ENCODE results near the gene SIPA1L3.

The SIPA1L3 gene

GRCh38 chr19:38250428-38250820 is 343.4 kb downstream of the SIPA1L3 start:
- DNase-seq, result no peak

- no peak for DNase-seq
These were observed 344.0 kb downstream of the SIPA1L3 start for GRCh38 chr19:38250821-38251563.

GRCh38 chr19:38251564-38252051 is 344.6 kb downstream of the SIPA1L3 start:
- DNase-seq, result no peak

- no peak for DNase-seq
These were observed 345.4 kb downstream of the SIPA1L3 start for GRCh38 chr19:38252385-38252784.

GRCh38 chr19:38252941-38253691 is 346.1 kb downstream of the SIPA1L3 start:
- no peak for DNase-seq

- DNase-seq, result no peak
These were observed 346.8 kb downstream of the SIPA1L3 start for GRCh38 chr19:38253788-38254187.

- no peak for DNase-seq
These were observed 348.5 kb downstream of the SIPA1L3 start for GRCh38 chr19:38255383-38256014.

Measured in cortex of kidney (tissue), 1 donor.